Left kidney (tissue), 2 donors: ENCODE data around the gene ACOX3. TPM values are rescaled to one million over a fixed set of nuclear protein-coding genes. Genes with fewer than 3 reads are reported as not detected.
"Not testable (repeated sequence)": the region's sequence is repeated elsewhere in the genome, so short reads cannot be mapped to it uniquely, and the experiment has no call there.

ENCODE experiments used
- DNase-seq: peaks from one replicate; pipeline ENCODE4 v3.0.0-alpha.2; 2013
- polyA plus RNA-seq: library from polyadenylated mRNA; unstranded; fragments of 120-200 nt; gene quantifications from one replicate; pipeline ENCODE4 v1.2.1, GENCODE V29; 2013; ENCODE audit not compliant: insufficient read length

Gene ACOX3
- polyA plus RNA-seq, 1 donor = 17.1 TPM

- no peak for DNase-seq
Measured at GRCh38 chr4:8387615-8388527, 52.7 kb downstream of the ACOX3 start.

- no peak for DNase-seq
Measured at GRCh38 chr4:8387194-8387593, 53.3 kb downstream of the ACOX3 start.

GRCh38 chr4:8386731-8387130 lies 53.8 kb downstream of the ACOX3 start:
- no peak for DNase-seq

GRCh38 chr4:8386131-8386530 lies 54.4 kb downstream of the ACOX3 start:
- not testable (repeated sequence) for DNase-seq

GRCh38 chr4:8385611-8386010 lies 54.9 kb downstream of the ACOX3 start:
- DNase-seq = no peak

GRCh38 chr4:8385106-8385505 lies 55.4 kb downstream of the ACOX3 start:
- DNase-seq = no peak

GRCh38 chr4:8384397-8385060 lies 56.0 kb downstream of the ACOX3 start:
- no peak for DNase-seq

GRCh38 chr4:8383451-8384160 lies 56.9 kb downstream of the ACOX3 start:
- DNase-seq = no peak

GRCh38 chr4:8383016-8383415 lies 57.5 kb downstream of the ACOX3 start:
- DNase-seq = no peak

- DNase-seq = no peak
Measured at GRCh38 chr4:8381814-8382581, 58.5 kb downstream of the ACOX3 start.

GRCh38 chr4:8380511-8381415 lies 59.8 kb downstream of the ACOX3 start:
- no peak for DNase-seq

GRCh38 chr4:8379771-8380170 lies 60.8 kb downstream of the ACOX3 start:
- no peak for DNase-seq

GRCh38 chr4:8379281-8379680 lies 61.2 kb downstream of the ACOX3 start:
- no peak for DNase-seq

GRCh38 chr4:8378776-8379175 lies 61.7 kb downstream of the ACOX3 start:
- DNase-seq = no peak

GRCh38 chr4:8378101-8378724 lies 62.3 kb downstream of the ACOX3 start:
- DNase-seq = no peak

- DNase-seq = no peak
Measured at GRCh38 chr4:8377103-8378075, 63.1 kb downstream of the ACOX3 start.

- DNase-seq = no peak
Measured at GRCh38 chr4:8376361-8377102, 64.0 kb downstream of the ACOX3 start.
